IMR-90 (cell line): ENCODE results near the gene CPO. TPM values are rescaled to one million over a fixed set of nuclear protein-coding genes. Genes with fewer than 3 reads are reported as not detected.

Source experiments
- polyA plus RNA-seq, 3 experiments: library from polyadenylated mRNA; depleted of rRNA; stranded (reverse); fragments of >200 nt; gene quantifications; 2 replicates each; pipeline ENCODE4 v1.2.3, GENCODE V29; 2012; ENCODE audit warnings: low replicate concordance in 1 of 3
- total RNA-seq: library from RNA; depleted of rRNA; stranded (reverse); fragments of >200 nt; gene quantifications from 2 replicates; pipeline ENCODE4 v1.2.3, GENCODE V29; 2012; rRNA removed

The CPO gene
- total and polyA plus RNA-seq, 2 of the 4 experiments (the other 2 are of a cell fraction) = not detected

Other genes starting within 250 kb of the CPO start
- gene DYTN, start 221.1 kb upstream of the CPO start, total RNA-seq = not detected in 2 replicates
- gene DYTN, start 221.1 kb upstream of the CPO start, polyA plus RNA-seq (2012; rRNA removed) = not detected in 2 replicates
- gene MDH1B, start 174.2 kb upstream of the CPO start, total RNA-seq = 0.54 and 0.56 TPM in 2 replicates
- gene MDH1B, start 174.2 kb upstream of the CPO start, polyA plus RNA-seq (2012; rRNA removed) = 0.38 and 0.53 TPM in 2 replicates
- gene FASTKD2, start 173.9 kb upstream of the CPO start, total RNA-seq = 50.4 and 70.3 TPM in 2 replicates
- gene FASTKD2, start 173.9 kb upstream of the CPO start, polyA plus RNA-seq (2012; rRNA removed) = 17.6 and 18.5 TPM in 2 replicates
- 25.3 and 28.5 TPM in 2 replicates for gene KLF7, start 226.4 kb downstream of the CPO start, total RNA-seq
- 23.1 and 24.1 TPM in 2 replicates for gene KLF7, start 226.4 kb downstream of the CPO start, polyA plus RNA-seq (2012; rRNA removed)